Omental fat pad (tissue), 4 donors: ENCODE results near the gene TAF5L. TPM values are rescaled to one million over a fixed set of nuclear protein-coding genes. Genes with fewer than 3 reads are reported as not detected.
A peak's percentile ranks its signal among the peaks of the same experiment; 100 is the strongest.

Source experiments
- ATAC-seq: fragments of 150-250 bp; one replicate; pipeline ENCODE4 v1.9.1; 2016; ENCODE audit warnings: mild to moderate bottlenecking, moderate library complexity; ENCODE audit not compliant: low FRiP score
- DNase-seq: peaks from one replicate; pipeline ENCODE4 v3.0.0-alpha.2; 2019; ENCODE audit warnings: low spot score
- total RNA-seq, 4 donors: library from RNA; depleted of rRNA; stranded (reverse); fragments of >200 nt; gene quantifications; one replicate each; pipeline ENCODE4 v1.1.0, GENCODE V29; 2016
- TF ChIP-seq, protein P1 (sequence below), 3 donors: fragments of 450-650 bp; IDR thresholded peaks; one replicate each; pipeline ENCODE4 v1.5.1; 2016 to 2017; ENCODE audit warnings: antibody characterized with exemption in 3 of 3, mild to moderate bottlenecking in 3 of 3, moderate library complexity in 2 of 3

TAF5L gene
- total RNA-seq, 4 donors from 2014 or later: 18.6 to 27.4 (median 20.5) TPM

DNA sequence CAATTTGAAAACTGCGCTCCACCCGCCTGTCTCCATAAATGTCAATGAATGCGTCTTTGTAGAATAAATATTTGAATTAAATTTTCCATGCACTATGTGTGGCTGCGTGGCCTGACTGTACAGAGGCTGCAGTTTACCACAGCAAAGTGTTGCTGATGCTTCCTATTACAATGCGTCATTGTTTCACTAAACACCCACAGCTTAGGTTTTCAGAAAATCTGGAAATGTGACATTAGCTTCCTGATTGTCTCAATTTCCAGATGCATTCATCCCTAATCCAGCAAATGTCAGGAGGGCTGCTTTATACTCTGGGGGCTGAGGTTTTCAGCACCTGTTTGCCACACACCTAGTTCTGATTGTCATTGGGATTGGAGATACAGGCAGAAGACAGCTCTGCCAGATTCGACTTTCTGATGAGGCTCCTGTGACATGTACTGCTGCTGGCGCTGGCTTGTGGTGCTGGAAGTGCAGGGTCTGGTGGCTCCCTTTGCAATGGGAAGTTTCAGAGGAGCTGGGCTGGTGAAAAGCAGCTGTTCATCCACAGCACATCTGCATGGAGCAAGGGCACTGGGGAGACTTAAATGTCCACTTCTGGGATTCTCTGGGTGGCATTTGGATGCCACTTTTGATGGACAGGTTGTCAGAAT is 40.1 kb upstream of the TAF5L start:
- TF ChIP-seq, protein P1, sequence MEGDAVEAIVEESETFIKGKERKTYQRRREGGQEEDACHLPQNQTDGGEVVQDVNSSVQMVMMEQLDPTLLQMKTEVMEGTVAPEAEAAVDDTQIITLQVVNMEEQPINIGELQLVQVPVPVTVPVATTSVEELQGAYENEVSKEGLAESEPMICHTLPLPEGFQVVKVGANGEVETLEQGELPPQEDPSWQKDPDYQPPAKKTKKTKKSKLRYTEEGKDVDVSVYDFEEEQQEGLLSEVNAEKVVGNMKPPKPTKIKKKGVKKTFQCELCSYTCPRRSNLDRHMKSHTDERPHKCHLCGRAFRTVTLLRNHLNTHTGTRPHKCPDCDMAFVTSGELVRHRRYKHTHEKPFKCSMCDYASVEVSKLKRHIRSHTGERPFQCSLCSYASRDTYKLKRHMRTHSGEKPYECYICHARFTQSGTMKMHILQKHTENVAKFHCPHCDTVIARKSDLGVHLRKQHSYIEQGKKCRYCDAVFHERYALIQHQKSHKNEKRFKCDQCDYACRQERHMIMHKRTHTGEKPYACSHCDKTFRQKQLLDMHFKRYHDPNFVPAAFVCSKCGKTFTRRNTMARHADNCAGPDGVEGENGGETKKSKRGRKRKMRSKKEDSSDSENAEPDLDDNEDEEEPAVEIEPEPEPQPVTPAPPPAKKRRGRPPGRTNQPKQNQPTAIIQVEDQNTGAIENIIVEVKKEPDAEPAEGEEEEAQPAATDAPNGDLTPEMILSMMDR (IDR thresholded peaks at IDR 0.05): no peak
- ATAC-seq: no peak
- DNase-seq: no peak

DNA sequence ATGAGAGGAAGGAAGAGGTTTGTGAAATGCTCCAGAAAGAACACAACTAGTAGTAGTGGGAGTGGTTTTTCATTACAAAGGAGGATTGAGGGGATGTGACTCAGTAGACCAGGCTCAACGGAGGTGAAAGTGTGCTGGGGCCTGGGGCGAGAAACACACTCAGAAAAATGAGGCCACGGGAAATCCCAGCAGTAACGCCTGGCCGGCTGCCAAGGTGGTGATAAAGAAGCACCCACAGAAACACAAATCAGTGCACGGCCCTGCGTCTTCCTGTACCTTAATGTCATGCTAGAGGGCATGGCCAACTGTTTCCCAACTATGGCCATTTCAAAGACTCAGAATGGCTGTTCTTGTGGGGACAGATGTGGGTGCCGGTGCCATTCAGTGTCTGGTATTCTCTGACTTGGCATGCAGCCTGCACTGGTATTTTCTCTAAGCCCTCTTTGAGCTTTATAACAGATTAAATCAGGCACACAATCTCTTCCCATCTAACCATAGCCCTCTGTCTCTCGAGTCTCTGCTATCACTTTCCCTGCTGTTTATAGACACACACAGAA is 38.3 kb upstream of the TAF5L start:
- no peak for ATAC-seq
- TF ChIP-seq, protein P1 (IDR thresholded peaks at IDR 0.05): no peak
- DNase-seq: peak; percentile 50

DNA sequence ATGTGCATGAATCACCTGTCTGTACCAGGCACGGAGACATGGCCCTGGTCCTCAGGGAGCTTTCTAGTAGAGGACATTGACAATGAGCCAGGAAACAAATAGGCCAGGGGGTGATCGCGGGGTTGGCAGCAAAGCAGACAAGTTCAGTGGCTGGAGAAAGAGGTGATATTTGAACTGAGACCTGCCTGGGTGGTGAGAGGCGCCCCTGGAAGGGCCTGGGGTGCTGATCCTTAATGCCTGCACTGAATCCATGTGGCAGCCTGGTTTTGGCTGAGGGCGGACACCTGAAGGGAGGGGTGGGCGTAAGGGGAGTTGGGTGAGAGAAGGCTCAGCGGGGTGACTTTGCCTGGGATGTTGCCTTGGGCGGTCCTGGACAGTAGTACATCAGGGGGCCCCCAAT is 36.0 kb upstream of the TAF5L start:
- no peak for ATAC-seq
- DNase-seq: no peak
- TF ChIP-seq, protein P1 (IDR thresholded peaks at IDR 0.05): no peak

DNA sequence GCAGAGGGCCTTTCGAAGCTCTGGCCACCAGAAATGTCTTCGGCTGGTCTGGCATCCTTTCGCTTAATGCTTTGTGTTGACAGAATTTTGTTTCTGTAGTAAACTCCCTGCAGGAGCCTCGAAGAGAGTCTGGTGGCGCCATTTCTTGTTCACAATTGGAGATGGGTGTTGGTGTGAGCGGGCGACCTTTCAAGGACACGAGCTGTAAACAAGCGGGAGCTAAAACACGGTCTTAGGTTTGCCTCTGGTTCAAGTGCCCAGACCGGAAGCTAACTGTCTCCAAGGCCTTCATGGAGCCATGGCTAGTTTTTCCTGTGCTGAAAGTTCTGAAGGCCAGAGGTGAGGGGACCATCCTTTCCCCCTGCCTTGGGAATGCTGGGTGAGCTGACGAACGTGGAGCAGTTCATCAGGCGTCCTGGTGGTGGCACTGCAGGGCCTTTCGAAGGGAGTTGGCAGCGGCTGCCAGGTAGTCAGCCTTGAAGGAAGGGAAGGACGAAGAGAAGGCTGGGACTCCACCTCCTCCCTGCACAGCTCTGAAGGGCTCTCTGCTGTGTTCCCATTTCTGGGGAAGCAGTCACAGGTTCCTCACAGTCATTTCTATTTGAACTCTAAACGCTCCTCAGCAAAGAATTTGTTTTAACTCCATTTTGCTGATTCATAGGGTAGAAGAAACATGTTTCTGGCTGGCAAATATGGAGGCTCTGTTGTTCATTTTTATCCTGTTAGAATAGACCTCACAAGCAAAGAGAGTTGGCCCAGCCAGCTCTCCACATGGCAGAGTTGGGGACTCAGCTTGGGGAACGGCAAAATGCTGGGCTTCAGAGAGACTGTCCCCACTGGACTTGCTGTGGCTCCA is 35.3 kb upstream of the TAF5L start:
- TF ChIP-seq, protein P1 (IDR thresholded peaks at IDR 0.05): peak in 1 of 3 donors; percentile 69
- DNase-seq: peak; percentile 54
- peak; percentile 82 for ATAC-seq

DNA sequence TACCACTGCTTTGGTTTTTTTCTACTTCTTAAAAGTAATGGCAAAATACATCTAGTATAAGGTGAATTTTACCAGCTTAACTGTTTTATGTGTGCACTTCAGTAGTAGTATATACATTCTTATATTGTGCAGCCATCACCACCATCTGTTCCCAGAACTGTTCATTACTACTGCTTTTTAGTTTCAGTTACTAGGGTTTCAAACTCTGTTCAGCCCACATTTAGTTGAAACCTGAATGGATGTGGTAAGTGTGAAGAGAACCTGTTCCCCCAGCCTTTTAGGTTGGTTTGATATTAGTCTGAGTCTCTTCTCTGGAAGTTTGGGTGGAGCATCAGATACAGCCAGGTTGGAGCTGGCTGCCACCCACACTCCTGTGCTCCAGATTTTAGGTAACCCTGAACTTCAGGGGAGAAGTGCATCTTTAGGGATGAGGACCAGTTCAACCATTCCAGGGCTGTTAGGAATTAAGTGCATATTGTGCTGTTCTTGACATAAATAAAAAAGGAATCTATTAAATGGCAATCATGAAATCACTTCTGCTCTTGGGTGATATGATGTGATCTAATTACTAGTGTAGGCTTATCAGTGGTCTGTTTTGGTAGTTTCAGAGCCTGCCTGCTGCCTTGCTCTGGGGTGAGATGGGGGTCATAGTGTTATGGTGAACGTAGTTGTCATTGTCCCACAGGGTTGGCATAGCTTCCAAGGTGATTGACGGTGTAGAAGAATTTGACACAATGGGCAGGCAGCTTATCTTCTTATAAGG is 32.3 kb upstream of the TAF5L start:
- TF ChIP-seq, protein P1 (IDR thresholded peaks at IDR 0.05): no peak
- DNase-seq (no peak), ATAC-seq (no peak)

DNA sequence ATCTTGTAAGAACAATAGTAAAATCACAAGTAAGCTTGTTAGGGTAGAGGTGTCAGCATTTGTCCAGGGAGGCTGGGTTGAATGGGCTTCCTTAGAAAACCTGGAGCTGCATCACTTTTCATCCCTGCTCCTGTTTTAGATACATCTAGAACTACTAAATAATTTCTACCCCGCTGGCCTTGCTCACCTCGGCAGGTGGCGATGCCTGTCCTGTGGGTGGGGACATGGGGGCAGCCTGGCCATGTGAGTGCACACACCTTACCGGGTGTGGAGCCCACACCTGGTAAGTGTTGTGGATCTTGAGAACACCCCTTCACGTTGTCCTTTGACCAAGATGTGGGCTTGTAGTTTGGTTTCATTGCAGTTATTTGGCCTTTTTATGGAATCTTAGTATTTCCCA is 29.9 kb upstream of the TAF5L start:
- TF ChIP-seq, protein P1 (IDR thresholded peaks at IDR 0.05): no peak
- no peak for DNase-seq
- ATAC-seq: no peak
